Glomerular endothelial cell (primary cell): Measurements from ENCODE around the gene RPS6KA3. TPM values are rescaled to one million over a fixed set of nuclear protein-coding genes. Genes with fewer than 3 reads are reported as not detected.
"Not testable (repeated sequence)": the region's sequence is repeated elsewhere in the genome, so short reads cannot be mapped to it uniquely, and the experiment has no call there.

Experiments used
- DNase-seq: peaks from one replicate; pipeline ENCODE4 v3.0.0-alpha.2; 2011; ENCODE audit warnings: low read depth, low spot score; ENCODE audit errors: extremely low read depth
- total RNA-seq: library from RNA; depleted of rRNA; stranded (reverse); fragments of >200 nt; gene quantifications from 2 replicates; pipeline ENCODE4 v1.2.3, GENCODE V29; 2015

Gene RPS6KA3
- total RNA-seq, 1 donor from 2014 or later: 91.6 TPM

- DNase-seq: no peak
Observed at GRCh38 chrX:20224814-20225487, 41.8 kb downstream of the RPS6KA3 start.

- no peak for DNase-seq
Observed at GRCh38 chrX:20221902-20222301, 44.8 kb downstream of the RPS6KA3 start.

GRCh38 chrX:20218836-20219505, 47.7 kb downstream of the RPS6KA3 start:
- peak; percentile 58 for DNase-seq

GRCh38 chrX:20217906-20218305, 48.8 kb downstream of the RPS6KA3 start:
- DNase-seq: no peak

- DNase-seq: peak; percentile 76
Observed at GRCh38 chrX:20217271-20217670, 49.4 kb downstream of the RPS6KA3 start.

- no peak for DNase-seq
Observed at GRCh38 chrX:20215565-20215964, 51.1 kb downstream of the RPS6KA3 start.

GRCh38 chrX:20212486-20213089, 54.1 kb downstream of the RPS6KA3 start:
- DNase-seq: no peak

GRCh38 chrX:20211261-20211786, 55.4 kb downstream of the RPS6KA3 start:
- DNase-seq: no peak

GRCh38 chrX:20205927-20206708, 60.6 kb downstream of the RPS6KA3 start:
- DNase-seq: no peak

GRCh38 chrX:20204351-20204750, 62.4 kb downstream of the RPS6KA3 start:
- DNase-seq: no peak

GRCh38 chrX:20197641-20198210, 69.0 kb downstream of the RPS6KA3 start:
- no peak for DNase-seq

GRCh38 chrX:20189171-20189570, 77.5 kb downstream of the RPS6KA3 start:
- DNase-seq: no peak

- no peak for DNase-seq
Observed at GRCh38 chrX:20181598-20182329, 84.9 kb downstream of the RPS6KA3 start.

- DNase-seq: no peak
Observed at GRCh38 chrX:20177093-20177492, 89.6 kb downstream of the RPS6KA3 start.

GRCh38 chrX:20173856-20174255, 92.9 kb downstream of the RPS6KA3 start:
- DNase-seq: no peak

- DNase-seq: no peak
Observed at GRCh38 chrX:20173313-20173712, 93.4 kb downstream of the RPS6KA3 start.

GRCh38 chrX:20171887-20172286, 94.8 kb downstream of the RPS6KA3 start:
- no peak for DNase-seq

GRCh38 chrX:20162516-20162915, 104.2 kb downstream of the RPS6KA3 start:
- not testable (repeated sequence) for DNase-seq

- DNase-seq: no peak
Observed at GRCh38 chrX:20159797-20160385, 106.8 kb downstream of the RPS6KA3 start.

GRCh38 chrX:20151689-20152088, 115.0 kb downstream of the RPS6KA3 start:
- DNase-seq: no peak
